Endodermal cell (in vitro differentiated cells): ENCODE results near the gene SELPLG. TPM values are rescaled to one million over a fixed set of nuclear protein-coding genes. Genes with fewer than 3 reads are reported as not detected.
"Not testable (repeated sequence)": the region's sequence is repeated elsewhere in the genome, so short reads cannot be mapped to it uniquely, and the experiment has no call there.

ENCODE experiments used
- DNase-seq: peaks from one replicate; pipeline ENCODE4 v3.0.0-alpha.2; 2017
- H3K27ac ChIP-seq: 2 replicates; pipeline ENCODE4 v1.5.1; 2013; ENCODE audit warnings: mild to moderate bottlenecking, low read depth, low read length, moderate library complexity
- H3K27me3 ChIP-seq: 2 replicates; pipeline ENCODE4 v1.6.1; 2013; ENCODE audit warnings: mild to moderate bottlenecking, low read length, moderate library complexity; ENCODE audit not compliant: insufficient read depth, control insufficient read depth, poor library complexity, severe bottlenecking
- H3K36me3 ChIP-seq: 2 replicates; pipeline ENCODE4 v1.7.0; 2013; ENCODE audit warnings: mild to moderate bottlenecking, low read length, moderate library complexity; ENCODE audit not compliant: control insufficient read depth, insufficient read depth
- H3K4me1 ChIP-seq: one replicate; pipeline ENCODE4 v1.7.0; 2013; ENCODE audit warnings: low read length; ENCODE audit not compliant: control insufficient read depth, insufficient read depth
- H3K4me3 ChIP-seq: 2 replicates; pipeline ENCODE4 v1.5.1; 2013; ENCODE audit warnings: mild to moderate bottlenecking, low read length, moderate library complexity
- H3K9ac ChIP-seq: 2 replicates; pipeline ENCODE4 v1.6.1; 2013; ENCODE audit warnings: mild to moderate bottlenecking, low read length, moderate library complexity; ENCODE audit not compliant: poor library complexity, severe bottlenecking; ENCODE audit errors: extremely low read depth
- H3K9me3 ChIP-seq: 2 replicates; pipeline ENCODE4 v1.6.1; 2013; ENCODE audit warnings: mild to moderate bottlenecking, low read length, moderate library complexity; ENCODE audit not compliant: control insufficient read depth
- H3K27ac Mint-ChIP-seq: 2 replicates; pipeline ENCODE4 v1.8.0; 2020; ENCODE audit warnings: mixed read lengths
- H3K27me3 Mint-ChIP-seq: 2 replicates; pipeline ENCODE4 v1.8.0; 2021; ENCODE audit warnings: mild to moderate bottlenecking, mixed read lengths; ENCODE audit not compliant: insufficient read depth
- H3K36me3 Mint-ChIP-seq: 2 replicates; pipeline ENCODE4 v1.8.0; 2020; ENCODE audit warnings: low read depth, mixed read lengths
- H3K4me1 Mint-ChIP-seq: 2 replicates; pipeline ENCODE4 v1.8.0; 2020; ENCODE audit warnings: mixed read lengths
- H3K4me3 Mint-ChIP-seq: 2 replicates; pipeline ENCODE4 v1.8.0; 2020; ENCODE audit warnings: mild to moderate bottlenecking, moderate library complexity, mixed read lengths
- H3K9me3 Mint-ChIP-seq: 2 replicates; pipeline ENCODE4 v1.8.0; 2020; ENCODE audit warnings: mild to moderate bottlenecking, mixed read lengths
- WGBS, 2 experiments: methylation state at CpG; one replicate each; pipeline versions ENCODE4 v1.1.5 to v1.1.7; 2013; ENCODE audit warnings: missing lambda C conversion rate in 2 of 2, mixed read lengths in 1 of 2; ENCODE audit not compliant: insufficient coverage in 1 of 2, insufficient read length in 1 of 2; 5-methylcytosine and 5-hydroxymethylcytosine counted together
- total RNA-seq, 2 donors: library from RNA; stranded (reverse); fragmentation: NEBNext Ultra II Directional in 1 of 2; extraction: Animal tissue kit (Norgen Biotek cat#: 25700) in 1 of 2; gene quantifications; 2 replicates in 1 of 2; 3 replicates in 1 of 2; pipeline ENCODE4 v1.2.1, GENCODE V29; 2021
- TF ChIP-seq, protein P1 (sequence below): fragments of 200-600 bp; sonication (generic); conservative IDR thresholded peaks from 2 replicates; pipeline ENCODE4 v1.5.0; 2021; ENCODE audit warnings: antibody characterized with exemption, mild to moderate bottlenecking

Gene SELPLG
- total RNA-seq, 2 donors from 2014 or later, result 0.13 TPM; not detected in 1

- Histone ChIP-seq H3K9ac (no peak overlapping the region), H3K36me3 (no peaks in the 10 kb centered on the region), H3K27me3 (no peaks in the 10 kb centered on the region), H3K4me3 (no peak overlapping the region), H3K27ac (no peak overlapping the region), H3K9me3 (no peaks in the 10 kb centered on the region), H3K4me1 (peaks cover 5% of the 10 kb centered on the region)
- 89 to 94% methylated on average over 7 of the region's 7 CpGs for WGBS, 2 experiments
- no peaks in the 10 kb centered on the region for H3K27me3 Mint-ChIP-seq
- no peak overlapping the region for H3K27ac Mint-ChIP-seq
- H3K9me3 Mint-ChIP-seq, result no peaks in the 10 kb centered on the region
- no peak for DNase-seq
- H3K4me1 Mint-ChIP-seq, result peaks cover 10% of the 10 kb centered on the region
- TF ChIP-seq, protein P1, sequence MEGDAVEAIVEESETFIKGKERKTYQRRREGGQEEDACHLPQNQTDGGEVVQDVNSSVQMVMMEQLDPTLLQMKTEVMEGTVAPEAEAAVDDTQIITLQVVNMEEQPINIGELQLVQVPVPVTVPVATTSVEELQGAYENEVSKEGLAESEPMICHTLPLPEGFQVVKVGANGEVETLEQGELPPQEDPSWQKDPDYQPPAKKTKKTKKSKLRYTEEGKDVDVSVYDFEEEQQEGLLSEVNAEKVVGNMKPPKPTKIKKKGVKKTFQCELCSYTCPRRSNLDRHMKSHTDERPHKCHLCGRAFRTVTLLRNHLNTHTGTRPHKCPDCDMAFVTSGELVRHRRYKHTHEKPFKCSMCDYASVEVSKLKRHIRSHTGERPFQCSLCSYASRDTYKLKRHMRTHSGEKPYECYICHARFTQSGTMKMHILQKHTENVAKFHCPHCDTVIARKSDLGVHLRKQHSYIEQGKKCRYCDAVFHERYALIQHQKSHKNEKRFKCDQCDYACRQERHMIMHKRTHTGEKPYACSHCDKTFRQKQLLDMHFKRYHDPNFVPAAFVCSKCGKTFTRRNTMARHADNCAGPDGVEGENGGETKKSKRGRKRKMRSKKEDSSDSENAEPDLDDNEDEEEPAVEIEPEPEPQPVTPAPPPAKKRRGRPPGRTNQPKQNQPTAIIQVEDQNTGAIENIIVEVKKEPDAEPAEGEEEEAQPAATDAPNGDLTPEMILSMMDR, result no peak
- no peak overlapping the region for H3K4me3 Mint-ChIP-seq
- H3K36me3 Mint-ChIP-seq, result no peaks in the 10 kb centered on the region
Measured at GRCh38 chr12:108633081-108633533, 587 bp downstream of the SELPLG start.

DNA sequence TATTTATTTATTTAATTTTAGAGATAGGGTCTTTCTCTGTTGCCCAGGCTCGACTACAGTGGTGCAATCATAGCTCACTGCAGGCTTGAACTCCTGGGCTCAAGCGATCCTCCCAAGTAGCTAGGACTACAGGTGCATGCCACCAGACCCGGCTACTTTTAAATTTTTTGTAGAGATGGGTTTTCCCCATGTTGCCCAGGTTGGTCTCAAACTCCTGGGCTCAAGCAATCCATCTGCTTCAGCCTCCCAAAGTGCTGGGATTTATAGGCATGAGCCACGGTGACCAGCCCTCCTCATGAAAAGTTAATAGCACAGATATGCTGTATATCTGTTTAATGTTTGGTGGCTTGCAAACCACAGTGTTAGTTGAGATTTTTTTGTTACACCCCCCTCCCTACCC lies 2.4 kb downstream of the SELPLG start:
- not testable (repeated sequence) for H3K9ac ChIP-seq, DNase-seq, H3K9me3 ChIP-seq, H3K36me3 Mint-ChIP-seq, H3K4me3 ChIP-seq, H3K4me1 ChIP-seq, H3K4me1 Mint-ChIP-seq, H3K27ac ChIP-seq, H3K27me3 ChIP-seq, H3K36me3 ChIP-seq, H3K9me3 Mint-ChIP-seq, H3K27ac Mint-ChIP-seq, H3K4me3 Mint-ChIP-seq, H3K27me3 Mint-ChIP-seq
- 98 to 100% methylated on average over 3 to 4 of the region's 4 CpGs for WGBS, 2 experiments

DNA sequence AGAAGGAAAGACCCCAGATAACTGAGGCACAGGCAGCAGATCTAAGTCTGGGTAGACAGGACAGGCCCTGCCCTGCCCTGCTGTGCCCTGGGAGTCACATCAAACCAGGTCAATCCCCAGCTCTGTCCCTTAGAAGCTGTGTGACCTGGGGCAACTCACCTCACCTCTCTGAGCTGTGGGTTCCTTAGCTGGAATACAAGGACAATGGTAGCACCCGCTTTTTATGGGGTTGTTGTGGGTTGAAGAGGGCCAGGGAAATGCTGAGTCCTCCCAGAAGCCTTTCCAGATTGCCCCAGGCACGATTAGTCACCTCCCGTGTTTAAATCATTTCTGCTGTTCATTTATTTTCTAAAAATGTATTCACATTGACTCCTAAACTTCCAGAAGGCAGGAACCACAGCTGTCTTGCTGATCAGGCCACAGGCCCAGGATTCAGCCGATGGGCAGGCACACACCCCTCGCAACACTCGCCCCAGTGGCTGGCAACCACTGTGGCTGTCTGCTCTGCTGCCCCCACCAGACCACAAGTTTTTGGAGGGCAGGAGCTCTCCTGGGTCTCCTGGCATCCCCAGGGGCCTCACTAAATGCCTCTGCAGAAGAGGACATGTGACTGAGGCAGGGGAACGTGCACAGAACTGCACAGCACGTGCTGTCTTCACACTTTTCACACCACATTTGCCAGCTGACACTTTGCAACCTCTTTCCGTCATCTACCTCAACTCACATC lies 3.0 kb downstream of the SELPLG start:
- H3K36me3 Mint-ChIP-seq, result no peaks in the 10 kb centered on the region
- TF ChIP-seq, protein P1, result no peak
- peak overlapping the region; percentile 43 for H3K27ac Mint-ChIP-seq
- WGBS, 2 experiments, result 92 to 94% methylated on average over 8 to 9 of the region's 9 CpGs
- Histone ChIP-seq H3K36me3 (no peaks in the 10 kb centered on the region), H3K9me3 (no peaks in the 10 kb centered on the region), H3K27ac (no peak overlapping the region), H3K27me3 (no peaks in the 10 kb centered on the region), H3K9ac (no peak overlapping the region), H3K4me1 (peaks cover 4% of the 10 kb centered on the region), H3K4me3 (no peak overlapping the region)
- H3K27me3 Mint-ChIP-seq, result no peaks in the 10 kb centered on the region
- H3K9me3 Mint-ChIP-seq, result no peaks in the 10 kb centered on the region
- no peak for DNase-seq
- H3K4me3 Mint-ChIP-seq, result no peak overlapping the region
- H3K4me1 Mint-ChIP-seq, result peaks cover 9% of the 10 kb centered on the region
